ENCODE results near the gene PTER. TPM values are rescaled to one million over a fixed set of nuclear protein-coding genes. Genes with fewer than 3 reads are reported as not detected.

PTER gene
- total and polyA plus RNA-seq, 2 experiments from 2014 or later: 8.6 to 21.6 TPM

DNA sequence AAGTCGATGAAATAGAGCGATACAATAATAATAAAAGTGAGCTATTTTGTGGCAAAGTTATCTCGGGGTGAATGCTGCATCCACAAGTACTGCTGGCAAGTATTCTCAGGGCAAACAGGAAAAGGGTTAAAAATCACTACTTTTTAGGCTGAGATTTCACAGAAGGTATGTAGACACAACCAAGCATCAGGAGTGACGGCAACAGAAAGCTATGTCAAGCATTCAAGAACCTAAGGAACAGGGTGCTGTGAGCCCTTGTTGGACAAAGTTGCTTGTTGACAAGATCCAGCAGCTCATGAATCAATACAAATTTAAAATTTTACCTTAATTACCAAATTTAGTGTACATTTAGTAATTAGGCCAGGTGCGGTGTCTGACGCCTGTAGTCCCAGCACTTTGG, 126.1 kb downstream of the PTER start:
- H3K79me2 ChIP-seq: no peaks in the 10 kb centered on the region
- TF ChIP-seq, protein P1, sequence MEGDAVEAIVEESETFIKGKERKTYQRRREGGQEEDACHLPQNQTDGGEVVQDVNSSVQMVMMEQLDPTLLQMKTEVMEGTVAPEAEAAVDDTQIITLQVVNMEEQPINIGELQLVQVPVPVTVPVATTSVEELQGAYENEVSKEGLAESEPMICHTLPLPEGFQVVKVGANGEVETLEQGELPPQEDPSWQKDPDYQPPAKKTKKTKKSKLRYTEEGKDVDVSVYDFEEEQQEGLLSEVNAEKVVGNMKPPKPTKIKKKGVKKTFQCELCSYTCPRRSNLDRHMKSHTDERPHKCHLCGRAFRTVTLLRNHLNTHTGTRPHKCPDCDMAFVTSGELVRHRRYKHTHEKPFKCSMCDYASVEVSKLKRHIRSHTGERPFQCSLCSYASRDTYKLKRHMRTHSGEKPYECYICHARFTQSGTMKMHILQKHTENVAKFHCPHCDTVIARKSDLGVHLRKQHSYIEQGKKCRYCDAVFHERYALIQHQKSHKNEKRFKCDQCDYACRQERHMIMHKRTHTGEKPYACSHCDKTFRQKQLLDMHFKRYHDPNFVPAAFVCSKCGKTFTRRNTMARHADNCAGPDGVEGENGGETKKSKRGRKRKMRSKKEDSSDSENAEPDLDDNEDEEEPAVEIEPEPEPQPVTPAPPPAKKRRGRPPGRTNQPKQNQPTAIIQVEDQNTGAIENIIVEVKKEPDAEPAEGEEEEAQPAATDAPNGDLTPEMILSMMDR (IDR thresholded peaks at IDR 0.05; ENCODE audit: poor library complexity): no peak
- TF ChIP-seq EZH2 (IDR thresholded peaks at IDR 0.05; ENCODE audit: borderline replicate concordance) (no peak), EZH2phosphoT487 (IDR thresholded peaks at IDR 0.05; ENCODE audit: low read depth, severe bottlenecking, unreplicated experiment) (no peak)
- no peak overlapping the region for H2AFZ ChIP-seq
- H3K4me3 ChIP-seq: no peak overlapping the region
- H4K20me1 ChIP-seq (ENCODE audit: insufficient read depth, poor library complexity, severe bottlenecking): no peaks in the 10 kb centered on the region
- no peak for DNase-seq (ENCODE audit: low spot score)
- 90% methylated on average over 6 of the region's 6 CpGs for WGBS (ENCODE audit: low lambda C conversion rate, missing lambda C conversion rate)
- H3K9me3 ChIP-seq (ENCODE audit: low read depth): no peaks in the 10 kb centered on the region
- H3K4me1 ChIP-seq (ENCODE audit: insufficient read depth): no peaks in the 10 kb centered on the region
- H3K27ac ChIP-seq: no peak overlapping the region
- H3K9me2 ChIP-seq (replicated peaks; ENCODE audit: insufficient read depth): no peaks in the 10 kb centered on the region
- no peak overlapping the region for H3K4me2 ChIP-seq
- no peaks in the 10 kb centered on the region for H3K27me3 ChIP-seq
- no peaks in the 10 kb centered on the region for H3K36me3 ChIP-seq (replicated peaks; ENCODE audit: insufficient read depth, low read depth)

Small RNAs within 50 kb of the gene (small RNA-seq; reads per million reads assigned to genes)
- gene RNU2-18P: not detected

Other genes starting within 250 kb of the PTER start
- 0.52 and 0.53 TPM in 2 replicates for gene C1QL3, start 84.9 kb downstream of the PTER start, total RNA-seq
- 0.52 and 0.82 TPM in 2 replicates for gene C1QL3, start 84.9 kb downstream of the PTER start, polyA plus RNA-seq

Data from hepatocyte (in vitro differentiated cells).